Right lobe of liver (tissue), 6 donors: Measurements from ENCODE around the gene COL6A1. TPM values are rescaled to one million over a fixed set of nuclear protein-coding genes. Genes with fewer than 3 reads are reported as not detected.

ENCODE experiments used
- ATAC-seq, 4 donors: fragments of 200-7000 bp; cut with Tn5 transposase; one replicate each; pipeline ENCODE4 v1.9.1; 2020; ENCODE audit warnings: mild to moderate bottlenecking in 4 of 4, moderate library complexity in 4 of 4
- DNase-seq, 3 donors: peaks; one replicate each; pipeline ENCODE4 v3.0.0-alpha.2; 2020
- H3K27ac ChIP-seq, 3 donors: fragments of 200-600 bp; one replicate each; pipeline ENCODE4 v1.8.0; 2022
- H3K27me3 ChIP-seq, 2 donors: fragments of 200-600 bp; one replicate each; pipeline ENCODE4 v1.8.0; 2022
- H3K36me3 ChIP-seq, 4 donors: fragments of 200-600 bp; sonication (generic) in 1 of 4; one replicate each; pipeline versions ENCODE4 v1.5.1 to v1.8.0; 2017 to 2022; ENCODE audit warnings: control low read depth in 1 of 4
- H3K4me1 ChIP-seq, 4 donors: fragments of 200-600 bp; sonication (generic) in 1 of 4; one replicate each; pipeline versions ENCODE4 v1.5.1 to v1.8.0; 2017 to 2022; ENCODE audit warnings: control low read depth in 1 of 4
- H3K4me3 ChIP-seq, 3 donors: fragments of 200-600 bp; one replicate each; pipeline ENCODE4 v1.8.0; 2022
- H3K9me3 ChIP-seq, 4 donors: fragments of 200-600 bp; sonication (generic) in 1 of 4; one replicate each; pipeline versions ENCODE4 v1.5.1 to v1.8.0; 2017 to 2022; ENCODE audit warnings: control low read depth in 1 of 4
- POLR2A ChIP-seq: fragments of 450-650 bp; IDR thresholded peaks from one replicate; pipeline ENCODE4 v1.6.1; 2017; ENCODE audit warnings: antibody characterized with exemption, mild to moderate bottlenecking
- WGBS: methylation state at CpG from one replicate; pipeline ENCODE4 v1.1.6; 2018; ENCODE audit warnings: low coverage, low lambda C conversion rate; ENCODE audit not compliant: insufficient coverage; ENCODE audit errors: missing lambda C conversion rate; 5-methylcytosine and 5-hydroxymethylcytosine counted together
- intact Hi-C, 2 donors: fragments of 100-400 bp; cut with DNase I; formaldehyde crosslinking; loops; one replicate each; pipeline versions ENCODE4 v1.11.2 to v1.14.1; 2022
- total RNA-seq, 6 experiments: library from RNA; depleted of rRNA in 2 of 6; stranded (reverse); fragments of >200 nt in 2 of 6; fragmentation: NEBNext Ultra II Directional in 3 of 6; extraction: Animal tissue kit (Norgen Biotek cat#: 25700) in 3 of 6; gene quantifications; one replicate each; pipeline versions ENCODE4 v1.1.0 to v1.2.4, GENCODE V29; 2016 to 2023
- TF ChIP-seq, protein P1 (sequence below), 4 donors: fragments of 200-600 bp in 3 of 4; fragments of 450-650 bp in 1 of 4; IDR thresholded peaks; one replicate each; pipeline versions ENCODE4 v1.5.1 to v1.8.0; 2016 to 2022; ENCODE audit warnings: antibody characterized with exemption in 4 of 4, mild to moderate bottlenecking in 2 of 4
- donor health status: DM: no; HTN: yes; CAD: no.
- donor health status: DM: no; HTN: no; CAD: no.
- donor health status: DM: no; HTN: no; CAD: no.
- donor health status: DM: no; HTN: yes; CAD: no.
- donor health status: DM: no; HTN: yes; CAD: no.

Gene COL6A1
- total RNA-seq, 6 experiments from 2014 or later: 28.2 to 79.9 (median 51.1) TPM

DNA sequence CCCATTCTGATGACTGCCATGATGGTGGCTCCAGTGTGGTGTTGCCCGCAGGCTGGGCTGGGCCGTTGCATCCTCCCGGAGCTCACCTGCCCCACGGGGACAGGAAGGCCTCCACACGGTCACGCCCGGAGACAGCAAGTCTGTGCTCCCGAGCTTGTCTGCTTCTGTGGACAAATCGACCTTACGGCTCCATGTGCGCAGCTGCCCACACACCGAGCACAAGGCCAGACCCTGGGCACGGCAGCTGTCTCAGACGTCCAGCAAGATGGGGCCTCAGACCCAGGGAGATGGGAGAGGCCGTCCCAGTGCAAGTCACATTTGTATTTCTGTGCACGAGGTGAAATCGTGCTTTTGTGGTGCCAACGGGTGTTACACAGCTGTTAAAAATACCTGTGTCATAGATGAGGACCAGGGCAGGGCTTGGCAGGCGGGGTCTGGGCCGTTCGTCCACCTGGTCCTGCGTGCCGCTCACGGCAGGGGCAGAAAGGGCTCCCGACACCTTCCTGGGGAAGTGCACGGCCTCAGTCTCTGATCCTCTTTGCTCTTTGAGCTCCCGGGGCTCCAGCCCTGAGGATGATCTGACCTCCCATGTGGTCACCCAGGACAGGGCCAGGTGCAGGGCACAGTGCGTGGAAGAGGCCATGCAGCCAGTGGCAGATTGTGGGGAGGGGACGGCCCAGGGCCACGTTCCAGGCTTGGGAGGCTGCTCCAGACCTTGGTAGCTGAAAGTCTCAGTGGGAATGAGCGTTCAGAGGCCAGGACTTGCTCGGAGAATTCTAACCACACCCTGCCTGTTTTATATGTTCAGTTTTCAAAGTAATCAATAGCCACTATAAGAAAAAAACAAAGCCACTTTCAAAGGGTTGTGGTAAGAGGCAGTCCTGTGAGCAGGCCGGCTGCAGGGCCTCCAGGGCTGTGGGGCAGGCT, 13.5 kb downstream of the COL6A1 start:
- no peaks in the 10 kb centered on the region for H3K4me1 ChIP-seq
- WGBS: 83% methylated on average over 10 of the region's 33 CpGs
- H3K4me3 ChIP-seq: no peak overlapping the region
- no peaks in the 10 kb centered on the region for H3K27me3 ChIP-seq
- peak in 1 of 3 donors; percentile 14 for DNase-seq
- H3K36me3 ChIP-seq: no peaks in the 10 kb centered on the region
- H3K9me3 ChIP-seq: no peaks in the 10 kb centered on the region
- no peak overlapping the region for H3K27ac ChIP-seq
- ATAC-seq: no peak
- intact Hi-C loops: no loop called here
- TF ChIP-seq, protein P1, sequence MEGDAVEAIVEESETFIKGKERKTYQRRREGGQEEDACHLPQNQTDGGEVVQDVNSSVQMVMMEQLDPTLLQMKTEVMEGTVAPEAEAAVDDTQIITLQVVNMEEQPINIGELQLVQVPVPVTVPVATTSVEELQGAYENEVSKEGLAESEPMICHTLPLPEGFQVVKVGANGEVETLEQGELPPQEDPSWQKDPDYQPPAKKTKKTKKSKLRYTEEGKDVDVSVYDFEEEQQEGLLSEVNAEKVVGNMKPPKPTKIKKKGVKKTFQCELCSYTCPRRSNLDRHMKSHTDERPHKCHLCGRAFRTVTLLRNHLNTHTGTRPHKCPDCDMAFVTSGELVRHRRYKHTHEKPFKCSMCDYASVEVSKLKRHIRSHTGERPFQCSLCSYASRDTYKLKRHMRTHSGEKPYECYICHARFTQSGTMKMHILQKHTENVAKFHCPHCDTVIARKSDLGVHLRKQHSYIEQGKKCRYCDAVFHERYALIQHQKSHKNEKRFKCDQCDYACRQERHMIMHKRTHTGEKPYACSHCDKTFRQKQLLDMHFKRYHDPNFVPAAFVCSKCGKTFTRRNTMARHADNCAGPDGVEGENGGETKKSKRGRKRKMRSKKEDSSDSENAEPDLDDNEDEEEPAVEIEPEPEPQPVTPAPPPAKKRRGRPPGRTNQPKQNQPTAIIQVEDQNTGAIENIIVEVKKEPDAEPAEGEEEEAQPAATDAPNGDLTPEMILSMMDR (IDR thresholded peaks at IDR 0.05): no peak
- no peak for TF ChIP-seq POLR2A

DNA sequence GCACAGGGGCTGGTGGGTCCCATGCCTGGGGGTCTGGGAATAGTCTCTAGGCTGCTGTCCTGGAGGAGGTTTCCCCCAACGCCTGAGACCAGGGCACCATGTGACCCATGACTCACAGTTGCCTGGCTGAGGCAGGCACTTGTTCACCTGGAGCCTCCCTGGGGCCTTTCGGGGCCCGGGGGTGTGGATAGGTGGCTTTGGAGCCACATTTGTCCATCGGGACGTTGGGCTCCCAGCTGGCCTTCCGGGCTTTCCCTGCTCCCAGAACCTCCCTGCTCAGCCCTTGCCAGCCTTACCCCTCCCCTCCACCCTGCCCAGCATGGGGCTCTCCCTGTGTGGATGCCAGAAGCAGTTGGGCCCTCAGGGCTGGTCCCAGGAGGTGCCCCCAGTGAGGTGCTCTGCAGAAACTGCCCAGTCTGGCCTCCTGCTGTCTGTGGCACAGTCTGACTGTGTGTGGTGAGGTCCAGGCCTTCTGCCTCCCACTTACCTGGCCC, 14.2 kb downstream of the COL6A1 start:
- Histone ChIP-seq H3K27ac (no peak overlapping the region), H3K9me3 (no peaks in the 10 kb centered on the region), H3K4me3 (no peak overlapping the region), H3K36me3 (no peaks in the 10 kb centered on the region), H3K4me1 (no peaks in the 10 kb centered on the region), H3K27me3 (no peaks in the 10 kb centered on the region)
- ATAC-seq (no peak), DNase-seq (peak in 2 of 3 donors; percentile 21 to 42)
- TF ChIP-seq POLR2A: no peak
- TF ChIP-seq, protein P1 (IDR thresholded peaks at IDR 0.05): no peak
- no CpG with 5 or more reads among the region's 6 CpGs for WGBS
- intact Hi-C loops: no loop called here

DNA sequence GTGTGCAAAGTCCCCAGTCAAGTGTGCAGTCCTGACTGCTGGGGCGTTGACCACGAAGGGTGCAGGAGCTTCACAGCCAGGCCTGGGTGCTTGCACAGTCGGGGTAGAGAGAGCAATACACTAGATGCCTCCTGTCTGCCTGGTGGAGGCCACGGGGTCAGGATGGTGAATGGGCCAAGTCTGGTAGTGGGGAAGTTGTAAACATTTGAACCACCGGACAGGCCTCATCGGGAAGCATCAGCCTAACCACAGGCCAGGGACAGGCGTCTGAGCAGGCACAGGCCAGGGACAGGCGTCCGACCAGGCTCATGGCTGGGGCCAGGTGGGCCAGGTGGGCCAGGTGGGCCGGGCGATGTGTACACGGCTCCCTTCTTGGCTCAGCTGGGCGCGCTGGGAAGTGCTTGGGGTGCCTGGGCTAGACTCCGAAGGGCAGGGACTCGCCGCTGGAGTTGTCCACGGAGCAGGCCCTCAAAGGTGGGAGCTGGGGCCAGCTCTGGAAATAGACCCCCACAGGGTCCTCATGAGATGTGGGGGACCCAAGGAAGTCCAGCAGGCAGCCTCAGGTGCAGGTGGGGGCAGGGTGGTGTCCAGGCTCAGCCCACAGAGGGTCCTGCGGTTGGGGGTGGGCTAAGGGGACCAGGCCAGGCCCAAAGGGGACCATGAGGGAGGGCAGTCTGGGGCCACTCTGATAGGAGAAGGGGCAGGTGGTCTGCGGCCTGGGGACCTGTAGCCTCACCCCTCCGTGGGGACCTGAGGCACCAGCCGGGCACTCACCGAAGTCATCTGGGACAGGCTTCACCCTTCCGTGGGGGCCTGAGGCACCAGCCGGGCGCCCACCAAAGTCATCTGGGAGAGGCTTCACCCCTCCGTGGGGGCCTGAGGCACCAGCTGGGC, 15.0 kb downstream of the COL6A1 start:
- ATAC-seq: no peak
- H3K27me3 ChIP-seq: no peaks in the 10 kb centered on the region
- intact Hi-C loops: no loop called here

DNA sequence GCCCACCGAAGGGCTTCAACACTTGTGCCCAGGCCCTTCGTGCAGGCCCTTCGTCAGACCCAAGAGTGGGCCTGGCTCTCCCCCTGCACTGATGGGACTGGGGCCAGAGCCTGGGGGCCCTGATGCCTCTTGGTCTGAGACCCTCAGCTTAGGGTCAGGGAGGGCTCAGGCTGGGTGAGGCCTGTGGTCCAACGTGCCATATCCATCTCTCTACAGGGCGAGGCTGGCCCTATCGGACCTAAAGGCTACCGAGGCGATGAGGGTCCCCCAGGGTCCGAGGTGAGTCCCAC, 15.6 kb downstream of the COL6A1 start:
- Histone ChIP-seq H3K4me1 (no peaks in the 10 kb centered on the region), H3K27me3 (no peaks in the 10 kb centered on the region), H3K4me3 (no peak overlapping the region), H3K27ac (no peak overlapping the region), H3K36me3 (no peaks in the 10 kb centered on the region), H3K9me3 (no peaks in the 10 kb centered on the region)
- intact Hi-C loops: no loop called here
- TF ChIP-seq, protein P1 (IDR thresholded peaks at IDR 0.05): no peak
- TF ChIP-seq POLR2A: no peak
- no CpG with 5 or more reads among the region's 9 CpGs for WGBS
- DNase-seq (no peak), ATAC-seq (no peak)

More for the DNA sequence above, 15.0 kb downstream of the COL6A1 start:
- no peaks in the 10 kb centered on the region for H3K9me3 ChIP-seq
- no peaks in the 10 kb centered on the region for H3K36me3 ChIP-seq
- peak in 2 of 3 donors; percentile 15 to 41 for DNase-seq
- 63% methylated on average over 2 of the region's 27 CpGs for WGBS
- no peaks in the 10 kb centered on the region for H3K4me1 ChIP-seq
- H3K27ac ChIP-seq: no peak overlapping the region
- no peak overlapping the region for H3K4me3 ChIP-seq
- TF ChIP-seq POLR2A: no peak
- TF ChIP-seq, protein P1 (IDR thresholded peaks at IDR 0.05): no peak
